ENCODE results near the gene SESN1. TPM values are rescaled to one million over a fixed set of nuclear protein-coding genes. Genes with fewer than 3 reads are reported as not detected.

The SESN1 gene
- total RNA-seq, 1 donor from 2014 or later, result 18.4 TPM

GRCh38 chr6:109095835-109096084, 1.1 kb upstream of the SESN1 start:
- no peak for FAIRE-seq
- Histone ChIP-seq H3K36me3 (ENCODE audit: control insufficient read depth, insufficient read depth, low read length) (no peaks in the 10 kb centered on the region), H3K4me3 (ENCODE audit: low read depth, low read length) (peak overlapping the region; percentile 62), H3K27me3 (ENCODE audit: control insufficient read depth, insufficient read depth, low read length) (no peaks in the 10 kb centered on the region)
- TF ChIP-seq, protein P1, sequence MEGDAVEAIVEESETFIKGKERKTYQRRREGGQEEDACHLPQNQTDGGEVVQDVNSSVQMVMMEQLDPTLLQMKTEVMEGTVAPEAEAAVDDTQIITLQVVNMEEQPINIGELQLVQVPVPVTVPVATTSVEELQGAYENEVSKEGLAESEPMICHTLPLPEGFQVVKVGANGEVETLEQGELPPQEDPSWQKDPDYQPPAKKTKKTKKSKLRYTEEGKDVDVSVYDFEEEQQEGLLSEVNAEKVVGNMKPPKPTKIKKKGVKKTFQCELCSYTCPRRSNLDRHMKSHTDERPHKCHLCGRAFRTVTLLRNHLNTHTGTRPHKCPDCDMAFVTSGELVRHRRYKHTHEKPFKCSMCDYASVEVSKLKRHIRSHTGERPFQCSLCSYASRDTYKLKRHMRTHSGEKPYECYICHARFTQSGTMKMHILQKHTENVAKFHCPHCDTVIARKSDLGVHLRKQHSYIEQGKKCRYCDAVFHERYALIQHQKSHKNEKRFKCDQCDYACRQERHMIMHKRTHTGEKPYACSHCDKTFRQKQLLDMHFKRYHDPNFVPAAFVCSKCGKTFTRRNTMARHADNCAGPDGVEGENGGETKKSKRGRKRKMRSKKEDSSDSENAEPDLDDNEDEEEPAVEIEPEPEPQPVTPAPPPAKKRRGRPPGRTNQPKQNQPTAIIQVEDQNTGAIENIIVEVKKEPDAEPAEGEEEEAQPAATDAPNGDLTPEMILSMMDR (IDR thresholded peaks at IDR 0.05; ENCODE audit: insufficient read depth, low read length, severe bottlenecking), result no peak
- DNase-seq (ENCODE audit: low read depth), result no peak

GRCh38 chr6:109095036-109095834, 589 bp upstream of the SESN1 start, which contains the start of gene CEP57L1:
Gene CEP57L1 (plus strand): TSS chr6:109095507. CDS start chr6:109145222, 49,715 bp downstream.
- no peaks in the 10 kb centered on the region for H3K36me3 ChIP-seq (ENCODE audit: control insufficient read depth, insufficient read depth, low read length)
- H3K27me3 ChIP-seq (ENCODE audit: control insufficient read depth, insufficient read depth, low read length), result no peaks in the 10 kb centered on the region
- FAIRE-seq (no peak), DNase-seq (ENCODE audit: low read depth) (peak; percentile 92)
- TF ChIP-seq, protein P1 (IDR thresholded peaks at IDR 0.05; ENCODE audit: insufficient read depth, low read length, severe bottlenecking), result no peak
- peak within 1 kb of the TSS; percentile 62 for H3K4me3 ChIP-seq (ENCODE audit: low read depth, low read length)

- TF ChIP-seq, protein P1 (IDR thresholded peaks at IDR 0.05; ENCODE audit: insufficient read depth, low read length, severe bottlenecking), result no peak
- no peak for FAIRE-seq
- Histone ChIP-seq H3K27me3 (ENCODE audit: control insufficient read depth, insufficient read depth, low read length) (no peaks in the 10 kb centered on the region), H3K4me3 (ENCODE audit: low read depth, low read length) (peak overlapping the region; percentile 62), H3K36me3 (ENCODE audit: control insufficient read depth, insufficient read depth, low read length) (no peaks in the 10 kb centered on the region)
- peak; percentile 34 for DNase-seq (ENCODE audit: low read depth)
Measured at GRCh38 chr6:109093732-109094415, 772 bp downstream of the SESN1 start.

- no peaks in the 10 kb centered on the region for H3K27me3 ChIP-seq (ENCODE audit: control insufficient read depth, insufficient read depth, low read length)
- FAIRE-seq (no peak), DNase-seq (ENCODE audit: low read depth) (no peak)
- H3K4me3 ChIP-seq (ENCODE audit: low read depth, low read length), result no peak overlapping the region
- TF ChIP-seq, protein P1 (IDR thresholded peaks at IDR 0.05; ENCODE audit: insufficient read depth, low read length, severe bottlenecking), result no peak
- no peaks in the 10 kb centered on the region for H3K36me3 ChIP-seq (ENCODE audit: control insufficient read depth, insufficient read depth, low read length)
Measured at GRCh38 chr6:109092074-109092473, 2.6 kb downstream of the SESN1 start.

DNA sequence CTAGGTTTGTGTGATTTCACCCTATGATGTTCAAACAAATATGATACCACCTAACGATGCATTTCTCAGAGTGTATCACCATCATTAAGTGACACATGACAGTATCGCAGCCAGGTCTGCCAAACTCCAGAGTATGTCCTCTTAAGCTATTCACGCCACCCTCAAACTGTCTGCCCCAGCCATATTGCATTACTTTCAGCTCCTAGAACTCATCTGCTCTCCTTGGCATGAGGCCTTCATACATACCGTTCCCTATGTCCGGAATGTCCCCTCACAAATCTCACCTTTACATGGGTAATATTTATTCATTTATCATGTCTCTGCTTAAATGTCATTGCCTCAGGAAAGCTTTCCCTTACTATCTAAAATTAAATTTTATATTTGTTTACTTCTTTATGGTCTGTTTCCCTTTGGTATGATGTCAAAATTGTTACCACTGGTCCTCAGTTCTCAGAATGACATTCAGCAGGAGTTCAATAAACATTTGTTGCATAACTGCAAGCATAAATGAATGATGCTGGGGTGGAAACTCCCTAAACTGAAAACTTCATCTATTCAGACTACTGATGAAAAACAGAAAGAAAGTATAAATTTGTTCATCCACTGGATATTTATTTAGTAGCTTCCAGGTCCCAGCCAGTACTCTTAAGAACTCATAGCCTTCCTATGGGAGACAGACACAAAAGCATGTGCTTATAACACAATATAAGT, 3.2 kb downstream of the SESN1 start:
- H3K4me3 ChIP-seq (ENCODE audit: low read depth, low read length), result no peak overlapping the region
- TF ChIP-seq, protein P1 (IDR thresholded peaks at IDR 0.05; ENCODE audit: insufficient read depth, low read length, severe bottlenecking), result no peak
- no peak for FAIRE-seq

More for the DNA sequence above, 3.2 kb downstream of the SESN1 start:
- no peaks in the 10 kb centered on the region for H3K27me3 ChIP-seq (ENCODE audit: control insufficient read depth, insufficient read depth, low read length)
- DNase-seq (ENCODE audit: low read depth), result no peak
- H3K36me3 ChIP-seq (ENCODE audit: control insufficient read depth, insufficient read depth, low read length), result no peaks in the 10 kb centered on the region

Data from bronchial epithelial cell (primary cell).